HCT116 (cell line): ENCODE results near the gene LLGL2. TPM values are rescaled to one million over a fixed set of nuclear protein-coding genes. Genes with fewer than 3 reads are reported as not detected.
"Not testable (repeated sequence)": the region's sequence is repeated elsewhere in the genome, so short reads cannot be mapped to it uniquely, and the experiment has no call there.

Experiments
- ATAC-seq: fragments of 200-7000 bp; cut with Tn5 transposase; 2 replicates; pipeline ENCODE4 v1.9.1; 2020; ENCODE audit warnings: mild to moderate bottlenecking, moderate library complexity
- BruUV-seq: library from RNA; stranded (reverse); fragments of 400-500 nt; replicated peaks from 2 replicates; lab custom pipeline; 2021; lab: Mats Ljungman, UMichigan
- CTCF ChIA-PET: fragments of 300-600 bp; sonication (Branson Sonifier 250); formaldehyde crosslinking; loops from one replicate; lab custom pipeline; 2021; ENCODE audit warnings: antibody characterized with exemption; lab: Charles Lee
- POLR2A ChIA-PET: fragments of 300-600, 350-600 bp; sonication (Branson Sonifier 250); formaldehyde crosslinking; loops from one replicate; lab custom pipeline; 2021; ENCODE audit warnings: antibody characterized with exemption; lab: Charles Lee
- RAD21 ChIA-PET, 2 experiments: fragments of 300-600 bp; sonication (Branson Sonifier 250); formaldehyde crosslinking; loops; one replicate each; lab custom pipeline; 2023; ENCODE audit warnings: low total read pairs in 2 of 2; ENCODE audit not compliant: uncharacterized antibody in 2 of 2, unreplicated experiment in 2 of 2, low non-redundant PET in 1 of 2; lab: Charles Lee
- DNase-seq: peaks from one replicate; pipeline ENCODE4 v3.0.0-alpha.2; 2010; ENCODE audit warnings: low read depth, low spot score
- H2AFZ ChIP-seq: fragments of 200-600 bp; shearing (Covaris generic), sonication (generic); 2 replicates; pipeline ENCODE4 v1.6.1; 2017; ENCODE audit warnings: low read depth, mixed run types, mixed read lengths, antibody characterized with exemption, low read length; ENCODE audit not compliant: poor library complexity, severe bottlenecking
- H3K27ac ChIP-seq: 2 replicates; pipeline ENCODE4 v1.5.1; 2012; ENCODE audit warnings: low read depth, low read length
- H3K27me3 ChIP-seq: fragments of 200-600 bp; sonication (generic); 2 replicates; pipeline ENCODE4 v1.6.1; 2016; ENCODE audit warnings: mixed run types, low read length, mixed read lengths; ENCODE audit not compliant: insufficient read depth
- H3K36me3 ChIP-seq, 2 experiments: fragments of 200-500 bp in 1 of 2; fragments of 200-600 bp in 1 of 2; sonication (Bioruptor generic) in 1 of 2; sonication (generic) in 1 of 2; 2 replicates each; pipeline versions ENCODE4 v1.5.1 to v1.6.1; 2014 to 2016; ENCODE audit warnings: low read length in 2 of 2, inconsistent platforms in 1 of 2, mixed read lengths in 1 of 2, mixed run types in 1 of 2; ENCODE audit not compliant: insufficient read depth in 2 of 2, control insufficient read depth in 1 of 2
- H3K4me1 ChIP-seq, 2 experiments: fragments of 200-600 bp in 1 of 2; sonication (generic) in 1 of 2; 2 replicates each; pipeline versions ENCODE4 v1.5.1 to v1.6.1; 2012 to 2017; ENCODE audit warnings: low read length in 2 of 2, inconsistent platforms in 1 of 2, mild to moderate bottlenecking in 1 of 2, mixed read lengths in 1 of 2, mixed run types in 1 of 2, moderate library complexity in 1 of 2; ENCODE audit not compliant: insufficient read depth in 2 of 2, control insufficient read depth in 1 of 2
- H3K4me2 ChIP-seq: fragments of 200-600 bp; sonication (generic); 2 replicates; pipeline ENCODE4 v1.6.1; 2017; ENCODE audit warnings: mixed run types, low read length, mixed read lengths
- H3K4me3 ChIP-seq, 2 experiments: fragments of 200-600 bp in 1 of 2; sonication (generic) in 1 of 2; replicated peaks in 1 of 2; 2 replicates each; pipeline ENCODE4 v1.5.1; 2011 to 2016; ENCODE audit warnings: low read length in 2 of 2, control low read depth in 1 of 2, low read depth in 1 of 2, mild to moderate bottlenecking in 1 of 2, mixed read lengths in 1 of 2, mixed run types in 1 of 2
- H3K79me2 ChIP-seq: fragments of 200-600 bp; sonication (generic); 2 replicates; pipeline ENCODE4 v1.6.1; 2017; ENCODE audit warnings: mild to moderate bottlenecking, mixed run types, low read length, moderate library complexity, mixed read lengths; ENCODE audit not compliant: insufficient read depth
- H3K9ac ChIP-seq: fragments of 200-600 bp; sonication (generic); 2 replicates; pipeline ENCODE4 v1.6.1; 2016; ENCODE audit warnings: low read length, mixed read lengths
- H3K9me2 ChIP-seq: fragments of 200-600 bp; sonication (generic), shearing (Covaris generic); 2 replicates; pipeline ENCODE4 v1.6.1; 2017; ENCODE audit warnings: mixed run types, mild to moderate bottlenecking, moderate library complexity; ENCODE audit not compliant: insufficient read depth
- H3K9me3 ChIP-seq, 2 experiments: fragments of 200-500 bp in 1 of 2; fragments of 200-600 bp in 1 of 2; sonication (Bioruptor generic) in 1 of 2; sonication (generic) in 1 of 2; 2 replicates each; pipeline ENCODE4 v1.6.1; 2014 to 2017; ENCODE audit warnings: low read length in 2 of 2, mixed read lengths in 2 of 2, inconsistent platforms in 1 of 2, low read depth in 1 of 2, mild to moderate bottlenecking in 1 of 2, mixed run types in 1 of 2, moderate library complexity in 1 of 2; ENCODE audit not compliant: control insufficient read depth in 1 of 2, insufficient read depth in 1 of 2
- H4K20me1 ChIP-seq: fragments of 200-600 bp; sonication (generic), shearing (Covaris generic); 2 replicates; pipeline ENCODE4 v1.6.1; 2017; ENCODE audit warnings: mixed run types, mild to moderate bottlenecking, moderate library complexity; ENCODE audit not compliant: insufficient read depth
- ELF1 ChIP-seq: IDR thresholded peaks from 2 replicates; pipeline ENCODE4 v1.6.1; 2012; ENCODE audit warnings: low read depth, borderline replicate concordance
- EZH2 ChIP-seq: fragments of 200-600 bp; sonication (generic); IDR thresholded peaks from 2 replicates; pipeline ENCODE4 v1.6.1; 2017; ENCODE audit warnings: antibody characterized with exemption, mixed run types
- EZH2phosphoT487 ChIP-seq: fragments of 200-600 bp; IDR thresholded peaks from 2 replicates; pipeline ENCODE4 v1.6.1; 2018; ENCODE audit warnings: antibody characterized with exemption, borderline replicate concordance
- FOSL1 ChIP-seq: IDR thresholded peaks from 2 replicates; pipeline ENCODE4 v1.6.1; 2012; ENCODE audit warnings: low read depth
- JUND ChIP-seq: IDR thresholded peaks from 2 replicates; pipeline ENCODE4 v1.6.1; 2012
- SRF ChIP-seq: IDR thresholded peaks from 2 replicates; pipeline ENCODE4 v1.6.1; 2012; ENCODE audit warnings: low read depth
- TCF7L2 ChIP-seq: IDR thresholded peaks from 2 replicates; pipeline ENCODE4 v1.7.0; 2011; ENCODE audit warnings: borderline replicate concordance, inconsistent platforms; ENCODE audit not compliant: insufficient read depth, insufficient read length; ENCODE audit errors: extremely low read depth
- YY1 ChIP-seq: IDR thresholded peaks from 2 replicates; pipeline ENCODE4 v1.6.1; 2011; ENCODE audit warnings: low read length, low read depth, moderate library complexity, mild to moderate bottlenecking; ENCODE audit not compliant: insufficient replicate concordance; ENCODE audit errors: extremely low read depth
- ZFX ChIP-seq: fragments of 450-650 bp; IDR thresholded peaks from 2 replicates; pipeline ENCODE4 v1.6.1; 2017
- ZNF274 ChIP-seq: fragments of 200-500 bp; sonication (Bioruptor generic); IDR thresholded peaks from 2 replicates; pipeline ENCODE4 v1.6.1; 2014; ENCODE audit warnings: mild to moderate bottlenecking, low read depth, low read length, inconsistent platforms
- intact Hi-C: fragments of 100-400 bp; cut with micrococcal nuclease; formaldehyde crosslinking; loops from 2 replicates; pipeline ENCODE4 v1.10.0; 2022
- total RNA-seq: library from RNA; stranded (reverse); gene quantifications from one replicate; pipeline ENCODE4 v1.2.1, GENCODE V29; 2021; ENCODE audit not compliant: unreplicated experiment
- TF ChIP-seq, protein P1 (sequence below): IDR thresholded peaks from 2 replicates; pipeline ENCODE4 v1.6.1; 2011; ENCODE audit warnings: mild to moderate bottlenecking, low read length, moderate library complexity; ENCODE audit not compliant: insufficient replicate concordance; ENCODE audit errors: extremely low read depth
- TF ChIP-seq, protein P2 (sequence below), 3 experiments: fragments of 200-600 bp in 1 of 3; sonication (generic) in 1 of 3; IDR thresholded peaks in 2 of 3; conservative IDR thresholded peaks in 1 of 3; 2 replicates each; pipeline ENCODE4 v1.5.1; 2012 to 2017; ENCODE audit warnings: low read depth in 2 of 3, low read length in 2 of 3, antibody characterized with exemption in 1 of 3, borderline replicate concordance in 1 of 3, control low read depth in 1 of 3, mild to moderate bottlenecking in 1 of 3, mixed read lengths in 1 of 3, mixed run types in 1 of 3, moderate library complexity in 1 of 3; ENCODE audit not compliant: insufficient read depth in 1 of 3

LLGL2 gene
- total RNA-seq, 1 experiment from 2014 or later, result 209 TPM

DNA sequence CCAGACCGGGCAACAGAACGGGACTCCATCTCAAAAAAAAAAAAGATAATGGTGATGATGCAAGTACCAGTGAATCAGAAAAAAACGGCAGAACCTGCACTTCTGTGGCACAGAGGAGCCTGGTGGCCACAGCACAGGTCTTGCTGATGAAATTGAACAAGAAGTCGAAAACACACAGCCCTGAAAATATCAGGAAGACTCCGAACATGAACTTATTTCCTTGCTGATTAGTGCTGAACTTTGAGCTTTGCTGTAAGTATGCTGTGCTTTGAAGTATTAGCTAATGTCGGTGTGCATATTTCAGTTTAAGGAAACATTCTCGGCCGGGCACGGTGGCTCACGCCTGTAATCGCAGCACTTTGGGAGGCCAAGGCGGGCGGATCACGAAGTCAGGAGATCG, 51.2 kb downstream of the LLGL2 start:
- Histone ChIP-seq H3K4me2 (no peak overlapping the region), H2AFZ (no peak overlapping the region), H3K27me3 (no peaks in the 10 kb centered on the region), H4K20me1 (no peaks in the 10 kb centered on the region), H3K79me2 (no peaks in the 10 kb centered on the region), H3K27ac (no peak overlapping the region), H3K9ac (no peak overlapping the region), H3K9me3 (no peaks in the 10 kb centered on the region), H3K4me1 (peaks cover 9% of the 10 kb centered on the region in 2 experiments; a peak in 2 of 4 replicates), H3K9me2 (no peaks in the 10 kb centered on the region), H3K36me3 (0 out of 4 replicates have a peak, but pooled peaks cover 0 to 3% of the 10 kb centered on the region in 2 experiments), H3K4me3 (no peak overlapping the region)
- ChIA-PET POLR2A (no interaction called here), RAD21 (no interaction called here), CTCF (no interaction called here)
- no peak for TF ChIP-seq YY1
- TF ChIP-seq ELF1, result no peak
- TF ChIP-seq SRF, result no peak
- TF ChIP-seq ZNF274, result no peak
- no peak for TF ChIP-seq EZH2phosphoT487
- TF ChIP-seq JUND, result no peak
- TF ChIP-seq FOSL1, result no peak
- TF ChIP-seq, protein P1, sequence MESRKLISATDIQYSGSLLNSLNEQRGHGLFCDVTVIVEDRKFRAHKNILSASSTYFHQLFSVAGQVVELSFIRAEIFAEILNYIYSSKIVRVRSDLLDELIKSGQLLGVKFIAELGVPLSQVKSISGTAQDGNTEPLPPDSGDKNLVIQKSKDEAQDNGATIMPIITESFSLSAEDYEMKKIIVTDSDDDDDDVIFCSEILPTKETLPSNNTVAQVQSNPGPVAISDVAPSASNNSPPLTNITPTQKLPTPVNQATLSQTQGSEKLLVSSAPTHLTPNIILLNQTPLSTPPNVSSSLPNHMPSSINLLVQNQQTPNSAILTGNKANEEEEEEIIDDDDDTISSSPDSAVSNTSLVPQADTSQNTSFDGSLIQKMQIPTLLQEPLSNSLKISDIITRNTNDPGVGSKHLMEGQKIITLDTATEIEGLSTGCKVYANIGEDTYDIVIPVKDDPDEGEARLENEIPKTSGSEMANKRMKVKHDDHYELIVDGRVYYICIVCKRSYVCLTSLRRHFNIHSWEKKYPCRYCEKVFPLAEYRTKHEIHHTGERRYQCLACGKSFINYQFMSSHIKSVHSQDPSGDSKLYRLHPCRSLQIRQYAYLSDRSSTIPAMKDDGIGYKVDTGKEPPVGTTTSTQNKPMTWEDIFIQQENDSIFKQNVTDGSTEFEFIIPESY, result no peak
- no peak for TF ChIP-seq ZFX
- TF ChIP-seq, protein P2, sequence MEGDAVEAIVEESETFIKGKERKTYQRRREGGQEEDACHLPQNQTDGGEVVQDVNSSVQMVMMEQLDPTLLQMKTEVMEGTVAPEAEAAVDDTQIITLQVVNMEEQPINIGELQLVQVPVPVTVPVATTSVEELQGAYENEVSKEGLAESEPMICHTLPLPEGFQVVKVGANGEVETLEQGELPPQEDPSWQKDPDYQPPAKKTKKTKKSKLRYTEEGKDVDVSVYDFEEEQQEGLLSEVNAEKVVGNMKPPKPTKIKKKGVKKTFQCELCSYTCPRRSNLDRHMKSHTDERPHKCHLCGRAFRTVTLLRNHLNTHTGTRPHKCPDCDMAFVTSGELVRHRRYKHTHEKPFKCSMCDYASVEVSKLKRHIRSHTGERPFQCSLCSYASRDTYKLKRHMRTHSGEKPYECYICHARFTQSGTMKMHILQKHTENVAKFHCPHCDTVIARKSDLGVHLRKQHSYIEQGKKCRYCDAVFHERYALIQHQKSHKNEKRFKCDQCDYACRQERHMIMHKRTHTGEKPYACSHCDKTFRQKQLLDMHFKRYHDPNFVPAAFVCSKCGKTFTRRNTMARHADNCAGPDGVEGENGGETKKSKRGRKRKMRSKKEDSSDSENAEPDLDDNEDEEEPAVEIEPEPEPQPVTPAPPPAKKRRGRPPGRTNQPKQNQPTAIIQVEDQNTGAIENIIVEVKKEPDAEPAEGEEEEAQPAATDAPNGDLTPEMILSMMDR (IDR thresholded peaks at IDR 0.05 in 2 of 3, conservative IDR thresholded peaks at IDR 0.05 in 1 of 3; ENCODE audit: borderline replicate concordance in 1 of 3, insufficient read depth in 1 of 3, low read depth in 2 of 3, low read length in 2 of 3), result no peak
- TF ChIP-seq TCF7L2, result no peak
- TF ChIP-seq EZH2, result no peak
- no peak for DNase-seq
- no peak for ATAC-seq
- no TSS peak for BruUV-seq
- intact Hi-C loops, result no loop called here

DNA sequence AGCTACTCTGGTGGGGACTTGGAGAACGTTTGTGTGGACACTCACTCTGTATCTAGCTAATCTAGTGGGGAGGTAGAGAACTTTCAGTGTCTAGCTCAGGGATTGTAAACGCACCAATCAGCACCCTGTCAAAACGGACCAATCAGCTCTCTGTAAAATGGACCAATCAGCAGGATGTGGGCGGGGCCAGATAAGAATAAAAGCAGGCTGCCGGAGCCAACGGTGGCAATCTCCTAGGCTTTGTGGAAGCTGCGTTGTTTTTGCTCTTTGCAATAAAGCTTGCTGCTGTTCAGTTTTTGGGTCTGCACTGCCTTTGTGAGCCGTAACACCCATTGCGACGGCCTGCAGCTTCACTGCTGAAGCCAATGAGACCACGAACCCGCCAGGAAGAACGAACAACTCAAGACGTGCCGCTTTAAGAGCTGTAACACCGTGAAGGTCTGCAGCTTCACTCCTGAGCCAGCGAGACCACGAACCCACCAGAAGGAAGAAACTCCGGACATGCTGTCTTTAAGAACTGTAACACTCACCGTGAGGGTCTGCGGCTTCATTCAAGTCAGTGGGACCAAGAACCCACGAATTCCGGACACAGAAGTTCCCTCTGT, 55.7 kb downstream of the LLGL2 start:
- H4K20me1 ChIP-seq, H3K27ac ChIP-seq, intact Hi-C loops, H3K79me2 ChIP-seq, H2AFZ ChIP-seq, ATAC-seq, H3K4me3 ChIP-seq, H3K9me2 ChIP-seq, H3K9ac ChIP-seq, H3K4me1 ChIP-seq, BruUV-seq, H3K27me3 ChIP-seq, RAD21 ChIA-PET, H3K4me2 ChIP-seq, H3K36me3 ChIP-seq, H3K9me3 ChIP-seq, DNase-seq: not testable (repeated sequence)
- ChIA-PET CTCF (interaction anchor here (1.0 to 1.4 kb wide), 3 partner anchors 20 to 65 kb away, joined by 3 to 7 read pairs (median 3); partner anchors contain the start of genes SMIM5 and TSEN54), POLR2A (interaction anchor here (0.8 kb wide), 1 partner anchor 20 kb away, joined by 3 read pairs; no protein-coding TSS in a partner anchor)
